Chondrocyte (in vitro differentiated cells): ENCODE data around the gene CHIC2. TPM values are rescaled to one million over a fixed set of nuclear protein-coding genes. Genes with fewer than 3 reads are reported as not detected.
"Not testable (repeated sequence)": the region's sequence is repeated elsewhere in the genome, so short reads cannot be mapped to it uniquely, and the experiment has no call there.

Experiments used
- DNase-seq: peaks from one replicate; pipeline ENCODE4 v3.0.0; 2021; ENCODE audit warnings: mixed read lengths, low spot score
- H3K27ac Mint-ChIP-seq: one replicate; pipeline ENCODE4 v1.8.0; 2021; ENCODE audit warnings: mild to moderate bottlenecking, moderate library complexity, mixed read lengths; ENCODE audit not compliant: unreplicated experiment
- H3K27me3 Mint-ChIP-seq: 2 replicates; pipeline ENCODE4 v1.8.0; 2021; ENCODE audit warnings: low read depth, mixed read lengths
- H3K36me3 Mint-ChIP-seq: 2 replicates; pipeline ENCODE4 v1.8.0; 2021; ENCODE audit warnings: low read depth, mixed read lengths
- H3K4me1 Mint-ChIP-seq: 2 replicates; pipeline ENCODE4 v1.8.0; 2021; ENCODE audit warnings: low read depth, mild to moderate bottlenecking, mixed read lengths
- H3K4me3 Mint-ChIP-seq: one replicate; pipeline ENCODE4 v1.8.0; 2021; ENCODE audit warnings: mild to moderate bottlenecking, moderate library complexity, mixed read lengths; ENCODE audit not compliant: unreplicated experiment
- H3K9me3 Mint-ChIP-seq: 2 replicates; pipeline ENCODE4 v1.8.0; 2021; ENCODE audit warnings: low read depth, mixed read lengths
- total RNA-seq: library from RNA; stranded (reverse); gene quantifications from 3 replicates; pipeline ENCODE4 v1.2.1, GENCODE V29; 2021
- TF ChIP-seq, protein P1 (sequence below): fragments of 200-600 bp; sonication (generic); IDR thresholded peaks from 2 replicates; pipeline ENCODE4 v1.5.0; 2021; ENCODE audit warnings: antibody characterized with exemption, mild to moderate bottlenecking, moderate library complexity

Gene CHIC2
- total RNA-seq, 1 donor from 2014 or later, result 38.5 TPM

DNA sequence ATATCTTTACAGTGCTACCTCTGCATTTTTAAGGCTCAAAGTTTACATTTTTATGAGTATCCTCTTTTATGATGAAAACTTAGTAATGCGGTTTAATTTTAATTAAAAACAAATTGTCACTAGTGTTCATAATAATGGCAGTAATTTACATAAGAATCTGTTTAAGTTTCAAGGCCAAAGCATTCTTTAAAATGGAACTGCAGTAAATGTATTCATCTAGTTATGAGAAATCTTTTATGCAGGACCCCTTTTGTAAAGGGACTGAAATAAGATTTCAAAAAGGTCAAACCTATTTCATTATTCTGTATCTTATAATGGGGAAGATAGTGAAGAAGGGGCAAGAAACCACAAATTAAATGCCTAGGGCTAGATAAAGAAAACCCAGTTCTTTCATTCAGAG, 37.1 kb downstream of the CHIC2 start:
- Mint-ChIP-seq H3K4me1 (peaks cover 13% of the 10 kb centered on the region), H3K9me3 (no peaks in the 10 kb centered on the region), H3K27ac (no peak overlapping the region), H3K27me3 (no peaks in the 10 kb centered on the region), H3K36me3 (peaks cover 2% of the 10 kb centered on the region), H3K4me3 (no peak overlapping the region)
- TF ChIP-seq, protein P1, sequence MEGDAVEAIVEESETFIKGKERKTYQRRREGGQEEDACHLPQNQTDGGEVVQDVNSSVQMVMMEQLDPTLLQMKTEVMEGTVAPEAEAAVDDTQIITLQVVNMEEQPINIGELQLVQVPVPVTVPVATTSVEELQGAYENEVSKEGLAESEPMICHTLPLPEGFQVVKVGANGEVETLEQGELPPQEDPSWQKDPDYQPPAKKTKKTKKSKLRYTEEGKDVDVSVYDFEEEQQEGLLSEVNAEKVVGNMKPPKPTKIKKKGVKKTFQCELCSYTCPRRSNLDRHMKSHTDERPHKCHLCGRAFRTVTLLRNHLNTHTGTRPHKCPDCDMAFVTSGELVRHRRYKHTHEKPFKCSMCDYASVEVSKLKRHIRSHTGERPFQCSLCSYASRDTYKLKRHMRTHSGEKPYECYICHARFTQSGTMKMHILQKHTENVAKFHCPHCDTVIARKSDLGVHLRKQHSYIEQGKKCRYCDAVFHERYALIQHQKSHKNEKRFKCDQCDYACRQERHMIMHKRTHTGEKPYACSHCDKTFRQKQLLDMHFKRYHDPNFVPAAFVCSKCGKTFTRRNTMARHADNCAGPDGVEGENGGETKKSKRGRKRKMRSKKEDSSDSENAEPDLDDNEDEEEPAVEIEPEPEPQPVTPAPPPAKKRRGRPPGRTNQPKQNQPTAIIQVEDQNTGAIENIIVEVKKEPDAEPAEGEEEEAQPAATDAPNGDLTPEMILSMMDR, result no peak
- DNase-seq, result no peak

DNA sequence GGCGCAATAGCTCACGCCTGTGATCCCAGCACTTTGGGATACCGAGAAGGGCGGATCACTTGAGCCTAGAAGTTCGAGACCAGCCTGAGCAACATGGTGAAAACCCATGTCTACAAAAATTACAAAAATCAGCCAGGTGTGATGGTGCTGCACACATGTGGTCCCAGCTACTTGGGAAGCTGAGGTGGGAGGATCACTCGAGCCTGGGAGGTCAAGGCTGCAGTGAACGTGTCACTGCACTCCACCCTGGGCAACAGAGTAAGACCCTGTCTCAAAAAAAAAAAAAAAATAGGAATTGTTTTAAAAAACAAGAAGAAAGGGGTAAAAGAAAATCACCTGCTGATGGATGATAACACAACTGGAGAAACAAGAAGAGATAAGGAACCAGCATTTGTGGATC, 38.8 kb downstream of the CHIC2 start:
- Mint-ChIP-seq H3K4me1 (peaks cover 8% of the 10 kb centered on the region), H3K36me3 (peaks cover 2% of the 10 kb centered on the region), H3K9me3 (no peaks in the 10 kb centered on the region), H3K27me3 (no peaks in the 10 kb centered on the region), H3K4me3 (no peak overlapping the region), H3K27ac (no peak overlapping the region)
- DNase-seq, result no peak
- TF ChIP-seq, protein P1, result no peak

DNA sequence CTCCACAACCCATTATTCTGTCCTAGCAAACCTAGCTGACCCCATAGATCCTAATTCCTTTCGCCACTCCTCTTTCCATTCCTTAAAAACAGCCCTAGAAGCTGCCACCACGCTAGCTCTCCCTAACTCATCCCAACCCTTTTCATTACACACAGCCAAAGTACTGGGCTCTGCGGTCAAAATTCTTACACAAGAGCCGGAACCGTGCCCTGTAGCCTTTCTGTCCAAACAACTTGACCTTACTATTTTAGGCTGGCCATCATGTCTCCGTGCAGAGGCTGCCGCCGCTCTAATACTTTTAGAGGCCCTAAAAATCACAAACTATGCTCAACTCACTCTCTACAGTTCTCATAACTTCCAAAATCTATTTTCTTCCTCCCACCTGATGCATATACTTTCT, 41.4 kb downstream of the CHIC2 start:
- not testable (repeated sequence) for H3K27me3 Mint-ChIP-seq

DNA sequence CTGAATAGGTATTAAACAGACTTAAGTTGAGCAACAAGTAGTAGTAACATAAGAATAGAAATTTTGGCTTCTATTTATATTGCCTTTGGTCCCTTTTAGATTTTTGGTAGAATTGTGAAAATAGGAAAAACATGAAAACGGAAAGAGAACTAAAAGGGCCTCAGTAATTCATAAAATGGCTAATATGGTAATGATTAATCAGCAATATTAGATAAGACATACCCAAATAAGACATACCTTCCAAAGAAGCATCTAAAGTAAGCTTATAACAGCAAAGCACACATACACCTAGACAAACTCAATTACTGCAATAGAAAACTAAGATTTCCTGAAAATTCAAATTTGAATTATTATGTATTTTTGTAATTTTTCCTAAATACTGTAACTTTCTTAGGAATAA, 46.4 kb downstream of the CHIC2 start:
- no peaks in the 10 kb centered on the region for H3K9me3 Mint-ChIP-seq
- no peak overlapping the region for H3K27ac Mint-ChIP-seq
- DNase-seq, result no peak
- H3K4me1 Mint-ChIP-seq, result no peaks in the 10 kb centered on the region
- TF ChIP-seq, protein P1, result no peak
- H3K36me3 Mint-ChIP-seq, result no peaks in the 10 kb centered on the region
- H3K27me3 Mint-ChIP-seq, result no peaks in the 10 kb centered on the region
- no peak overlapping the region for H3K4me3 Mint-ChIP-seq

More for the DNA sequence above, 41.4 kb downstream of the CHIC2 start:
- not testable (repeated sequence) for DNase-seq, H3K4me1 Mint-ChIP-seq, H3K9me3 Mint-ChIP-seq, H3K27ac Mint-ChIP-seq, H3K4me3 Mint-ChIP-seq, H3K36me3 Mint-ChIP-seq

DNA sequence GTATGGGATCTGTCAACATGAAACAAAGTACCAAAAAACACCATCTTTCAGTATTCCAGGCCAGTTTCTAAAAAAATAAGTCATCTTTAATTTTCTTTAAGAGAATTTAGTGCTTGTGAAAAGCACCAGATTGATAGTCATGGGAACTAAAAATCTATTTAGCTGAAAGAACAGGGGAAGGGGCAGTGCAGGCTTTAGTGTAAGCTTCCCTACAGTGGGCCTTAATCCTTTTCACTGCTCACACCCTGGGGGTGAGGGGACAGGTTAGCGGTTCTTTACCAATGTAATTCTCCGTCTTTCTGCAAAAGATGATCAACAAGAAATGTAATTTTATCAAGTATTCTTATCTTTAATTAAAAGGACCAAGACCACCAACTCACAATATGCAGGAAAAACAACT, 47.1 kb downstream of the CHIC2 start:
- Mint-ChIP-seq H3K4me3 (no peak overlapping the region), H3K27me3 (no peaks in the 10 kb centered on the region), H3K9me3 (no peaks in the 10 kb centered on the region), H3K36me3 (peaks cover 1% of the 10 kb centered on the region), H3K27ac (no peak overlapping the region), H3K4me1 (no peaks in the 10 kb centered on the region)
- no peak for DNase-seq
- TF ChIP-seq, protein P1, result no peak

DNA sequence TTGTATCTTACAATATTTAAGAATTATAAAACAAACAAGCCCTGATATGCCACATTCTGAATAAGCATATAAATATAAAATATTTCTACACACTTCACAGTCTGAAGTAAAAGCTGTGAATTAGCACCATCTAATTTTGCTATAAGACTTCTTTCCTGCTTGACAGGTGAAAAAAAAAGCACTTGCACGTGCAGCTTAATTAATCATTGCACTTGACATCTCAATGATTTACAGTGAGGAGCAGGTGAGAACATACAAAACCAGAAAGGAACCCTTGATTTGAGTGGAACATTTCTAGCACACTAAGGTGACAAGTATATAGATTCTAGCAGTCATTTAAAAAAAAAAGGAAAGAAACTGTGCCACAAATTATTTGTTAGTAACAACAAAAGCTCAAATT, 47.9 kb downstream of the CHIC2 start:
- no peaks in the 10 kb centered on the region for H3K9me3 Mint-ChIP-seq
- no peaks in the 10 kb centered on the region for H3K27me3 Mint-ChIP-seq
- no peak overlapping the region for H3K27ac Mint-ChIP-seq
- H3K4me3 Mint-ChIP-seq, result no peak overlapping the region
- TF ChIP-seq, protein P1, result no peak
- no peaks in the 10 kb centered on the region for H3K4me1 Mint-ChIP-seq
- DNase-seq, result no peak
- H3K36me3 Mint-ChIP-seq, result peaks cover 1% of the 10 kb centered on the region
